Measurements from ENCODE around the gene LRRC4C. TPM values are rescaled to one million over a fixed set of nuclear protein-coding genes. Genes with fewer than 3 reads are reported as not detected.

LRRC4C gene
- polyA plus RNA-seq, 1 of the 3 experiments (the other 2 are of a cell fraction) = 0.16 TPM

- no peak for DNase-seq
- no peaks in the 10 kb centered on the region for H3K9me2 ChIP-seq
- ChIA-PET POLR2A (no interaction called here), CTCF (interaction anchor here (1.1 kb wide), 1 partner anchor 9 kb away, joined by 4 read pairs; no protein-coding TSS in a partner anchor)
- no peak overlapping the region for H3K27ac ChIP-seq (ENCODE audit: low read depth in 2 of 2, low read length in 1 of 2)
- no peaks in the 10 kb centered on the region for H3K79me2 ChIP-seq (ENCODE audit: insufficient read depth)
- TF ChIP-seq SMC3 (IDR thresholded peaks at IDR 0.05; ENCODE audit: low read depth, low read length) (no peak), RAD21 (IDR thresholded peaks at IDR 0.05; ENCODE audit: low read length) (no peak), EZH2phosphoT487 (IDR thresholded peaks at IDR 0.05; ENCODE audit: borderline replicate concordance, low read depth) (no peak), POLR2AphosphoS5 (IDR thresholded peaks at IDR 0.05; ENCODE audit: low read depth, low read length) (no peak), USF2 (IDR thresholded peaks at IDR 0.05; ENCODE audit: borderline replicate concordance, low read depth, low read length) (no peak), FOXM1 (IDR thresholded peaks at IDR 0.05; ENCODE audit: low read depth) (no peak), REST (IDR thresholded peaks at IDR 0.05; ENCODE audit: low read depth, low read length) (no peak), RXRA (IDR thresholded peaks at IDR 0.05; ENCODE audit: borderline replicate concordance, low read depth) (no peak), IRF3 (IDR thresholded peaks at IDR 0.05; ENCODE audit: low read depth, low read length) (no peak), CTCF (IDR thresholded peaks at IDR 0.05) (no peak), CHD2 (IDR thresholded peaks at IDR 0.05; ENCODE audit: low read length, partially characterized antibody) (no peak), RFX5 (IDR thresholded peaks at IDR 0.05; ENCODE audit: low read length) (no peak), FOXJ3 (CRISPR knock-in tag; IDR thresholded peaks at IDR 0.05) (no peak), PBX3 (IDR thresholded peaks at IDR 0.05) (no peak), USF1 (IDR thresholded peaks at IDR 0.05; ENCODE audit: borderline replicate concordance, low read depth) (no peak), GABPA (IDR thresholded peaks at IDR 0.05; ENCODE audit: low read depth) (no peak), SIN3A (IDR thresholded peaks at IDR 0.05; ENCODE audit: borderline replicate concordance, low read depth, low read length) (no peak)
- H3K36me3 ChIP-seq (replicated peaks in 1 of 2; ENCODE audit: control insufficient read depth in 1 of 2, insufficient read depth in 2 of 2, low read length in 1 of 2) = no peaks in the 10 kb centered on the region
- no peak overlapping the region for H3K4me3 ChIP-seq (ENCODE audit: low read depth in 2 of 2, low read length in 1 of 2)
- no peak overlapping the region for H3K4me2 ChIP-seq
- H3F3A ChIP-seq (replicated peaks; ENCODE audit: insufficient read depth) = no peaks in the 10 kb centered on the region
- no peaks in the 10 kb centered on the region for H4K20me1 ChIP-seq (ENCODE audit: insufficient read depth)
- H3K9ac ChIP-seq = no peak overlapping the region
- no peaks in the 10 kb centered on the region for H3K9me3 ChIP-seq
- H3K4me1 ChIP-seq (ENCODE audit: control insufficient read depth in 1 of 2, insufficient read depth in 2 of 2, low read depth in 1 of 2, low read length in 1 of 2) = no peaks in the 10 kb centered on the region
- no peaks in the 10 kb centered on the region for H3K27me3 ChIP-seq (ENCODE audit: insufficient read depth)
- H2AFZ ChIP-seq (ENCODE audit: low read depth) = no peak overlapping the region
- 2% methylated on average over 4 of the region's 4 CpGs for WGBS (ENCODE audit: low lambda C conversion rate)
Measured at GRCh38 chr11:40732132-40732531, 727.3 kb downstream of the LRRC4C start.

All from SK-N-SH (cell line).